Mononuclear cell (primary cell): ENCODE measurements around the gene NT5C3A. TPM values are rescaled to one million over a fixed set of nuclear protein-coding genes. Genes with fewer than 3 reads are reported as not detected.
A peak's percentile ranks its signal among the peaks of the same experiment; 100 is the strongest.

Experiments used
- H3K27me3 ChIP-seq: 2 replicates; pipeline ENCODE4 v1.6.0; 2011; ENCODE audit warnings: low read length, control low read depth; ENCODE audit not compliant: insufficient read depth
- H3K4me1 ChIP-seq: 2 replicates; pipeline ENCODE4 v1.5.1; 2011; ENCODE audit warnings: mild to moderate bottlenecking, low read length, control low read depth; ENCODE audit not compliant: insufficient read depth
- H3K4me3 ChIP-seq: 2 replicates; pipeline ENCODE4 v1.5.1; 2011; ENCODE audit warnings: mild to moderate bottlenecking, low read length, moderate library complexity
- H3K9me3 ChIP-seq: 2 replicates; pipeline ENCODE4 v1.5.1; 2011; ENCODE audit warnings: low read depth, mild to moderate bottlenecking, control low read depth, low read length
- total RNA-seq: library from RNA; depleted of rRNA; stranded (reverse); fragments of >200 nt; gene quantifications from one replicate; pipeline ENCODE4 v1.2.3, GENCODE V29; 2012

NT5C3A gene
- total RNA-seq, 1 donor: 122 TPM

DNA sequence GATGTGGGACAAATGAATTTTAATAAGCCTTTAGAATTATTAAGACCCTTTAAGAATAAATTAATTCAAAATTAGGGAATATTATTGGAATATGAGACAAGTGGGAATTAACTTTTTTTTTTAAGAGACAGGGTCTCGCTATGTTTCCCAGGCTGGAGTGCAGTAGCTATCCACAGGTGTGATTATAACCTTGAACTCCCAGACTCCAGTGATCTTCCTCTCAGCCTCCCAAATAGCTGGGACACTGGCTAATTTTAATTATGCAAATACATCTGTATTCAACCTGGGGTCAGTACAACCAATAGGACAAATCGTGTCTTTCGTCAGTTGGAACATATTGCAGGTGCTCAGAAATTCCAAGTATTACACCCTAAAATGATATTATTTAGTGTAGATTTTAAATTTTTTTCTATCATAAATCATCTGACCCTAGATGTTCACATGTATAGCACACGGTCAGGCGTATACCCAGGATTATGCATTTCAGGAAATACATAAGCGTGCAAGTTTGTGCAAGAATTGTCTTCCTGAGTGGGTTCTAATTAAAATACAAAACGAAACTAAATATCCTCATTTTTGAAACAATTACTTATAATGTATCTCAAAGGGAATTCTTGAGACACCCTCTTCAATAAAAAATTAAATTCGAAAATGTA is 1.2 kb downstream of the NT5C3A start:
- H3K9me3 ChIP-seq: no peaks in the 10 kb centered on the region
- peaks cover 32% of the 10 kb centered on the region for H3K4me1 ChIP-seq
- no peaks in the 10 kb centered on the region for H3K27me3 ChIP-seq
- peak overlapping the region; percentile 93 for H3K4me3 ChIP-seq

DNA sequence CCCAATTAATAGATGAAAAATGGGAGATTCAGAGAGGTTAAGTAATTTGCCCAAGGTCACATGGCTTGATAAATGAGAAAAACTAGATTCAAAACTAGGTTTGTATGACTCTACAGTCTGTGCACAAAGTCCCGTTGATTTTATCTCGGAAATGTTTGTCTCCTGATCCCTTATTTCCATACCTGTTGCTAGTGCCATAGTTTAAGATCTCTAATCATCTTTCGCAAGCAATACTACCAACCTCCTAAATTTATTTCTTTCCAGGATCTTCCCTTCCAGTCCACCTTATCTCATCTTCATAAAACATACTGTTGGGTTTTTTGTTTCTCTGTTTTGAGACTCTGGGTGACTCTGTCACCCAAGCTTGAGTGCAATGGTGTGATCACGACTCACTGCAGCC is 2.9 kb downstream of the NT5C3A start:
- H3K4me3 ChIP-seq: no peak overlapping the region

DNA sequence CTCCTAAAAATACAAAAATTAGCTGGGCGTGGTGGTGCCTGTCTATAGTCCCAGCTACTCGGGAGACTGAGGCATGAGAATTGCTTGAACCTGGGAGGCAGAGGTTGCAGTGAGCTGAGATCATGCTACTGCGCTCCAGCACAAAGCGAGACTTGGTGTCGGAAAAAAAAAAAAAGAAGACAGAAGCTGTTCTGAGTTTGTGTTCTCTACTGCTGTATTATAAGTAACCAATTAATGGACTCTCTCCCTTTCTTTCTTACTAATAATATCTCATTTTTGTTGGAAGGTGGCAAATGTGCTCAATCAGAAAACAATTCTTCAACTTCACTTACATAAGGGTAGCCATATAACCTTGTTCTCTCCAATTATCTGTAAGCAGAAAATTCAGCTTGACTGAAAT is 7.4 kb downstream of the NT5C3A start:
- H3K4me1 ChIP-seq: peaks cover 55% of the 10 kb centered on the region
- no peaks in the 10 kb centered on the region for H3K27me3 ChIP-seq
- no peaks in the 10 kb centered on the region for H3K9me3 ChIP-seq
- H3K4me3 ChIP-seq: no peak overlapping the region

More for the DNA sequence above, 2.9 kb downstream of the NT5C3A start:
- H3K27me3 ChIP-seq: no peaks in the 10 kb centered on the region
- peaks cover 43% of the 10 kb centered on the region for H3K4me1 ChIP-seq
- H3K9me3 ChIP-seq: no peaks in the 10 kb centered on the region

DNA sequence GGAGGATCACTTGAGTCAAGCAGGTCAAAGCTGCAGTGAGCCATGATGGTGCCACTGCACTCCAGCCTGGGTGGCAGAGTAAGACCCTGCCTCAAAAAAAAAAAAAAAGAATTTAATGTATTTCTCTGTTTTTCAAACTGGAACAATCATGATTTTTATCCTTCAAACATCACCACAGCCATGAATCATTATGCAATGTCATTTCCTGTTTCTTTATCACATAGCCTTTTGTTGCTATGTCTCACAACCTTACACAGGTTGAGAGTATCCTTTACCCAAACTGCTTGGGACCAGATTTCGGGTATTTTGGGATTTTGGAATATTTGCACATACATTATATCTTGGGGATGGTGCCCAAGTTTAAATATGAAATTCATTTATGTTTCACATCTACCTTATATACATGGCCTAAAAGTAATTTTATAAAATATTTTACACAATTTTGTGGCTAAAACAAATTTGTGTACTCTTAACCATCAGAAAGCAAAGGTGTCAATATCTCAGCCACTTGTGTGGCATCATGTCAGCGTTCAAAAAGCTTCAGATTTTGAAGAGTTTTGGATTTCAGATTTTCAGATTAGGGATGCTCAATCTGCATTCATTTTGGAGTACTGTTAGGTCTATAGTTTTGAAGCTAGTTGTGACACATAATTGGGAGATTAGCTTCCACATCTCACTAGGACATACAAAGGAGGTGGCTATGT is 8.2 kb downstream of the NT5C3A start:
- Histone ChIP-seq H3K4me3 (no peak overlapping the region), H3K27me3 (no peaks in the 10 kb centered on the region), H3K9me3 (no peaks in the 10 kb centered on the region), H3K4me1 (peaks cover 56% of the 10 kb centered on the region)

DNA sequence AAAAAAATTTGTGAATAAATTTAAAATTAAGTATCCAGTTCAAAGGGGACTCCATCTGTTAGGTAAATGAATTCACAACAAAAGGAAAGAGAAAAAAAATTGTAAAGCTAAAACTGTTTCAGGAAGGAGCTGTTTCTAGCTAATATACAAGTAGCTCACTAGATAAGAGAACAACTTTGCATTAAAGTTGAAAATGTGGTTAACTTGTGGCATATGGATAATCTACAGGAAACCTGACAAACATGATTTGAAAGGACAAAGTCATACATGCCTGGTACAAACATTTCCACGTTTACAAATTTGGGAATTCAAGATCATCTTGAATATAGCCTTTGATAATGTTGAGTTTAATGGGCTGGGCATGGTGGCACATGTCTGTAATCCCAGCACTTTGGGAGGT is 8.9 kb downstream of the NT5C3A start:
- H3K4me1 ChIP-seq: peaks cover 55% of the 10 kb centered on the region
- H3K27me3 ChIP-seq: no peaks in the 10 kb centered on the region
- H3K4me3 ChIP-seq: no peak overlapping the region
- no peaks in the 10 kb centered on the region for H3K9me3 ChIP-seq

DNA sequence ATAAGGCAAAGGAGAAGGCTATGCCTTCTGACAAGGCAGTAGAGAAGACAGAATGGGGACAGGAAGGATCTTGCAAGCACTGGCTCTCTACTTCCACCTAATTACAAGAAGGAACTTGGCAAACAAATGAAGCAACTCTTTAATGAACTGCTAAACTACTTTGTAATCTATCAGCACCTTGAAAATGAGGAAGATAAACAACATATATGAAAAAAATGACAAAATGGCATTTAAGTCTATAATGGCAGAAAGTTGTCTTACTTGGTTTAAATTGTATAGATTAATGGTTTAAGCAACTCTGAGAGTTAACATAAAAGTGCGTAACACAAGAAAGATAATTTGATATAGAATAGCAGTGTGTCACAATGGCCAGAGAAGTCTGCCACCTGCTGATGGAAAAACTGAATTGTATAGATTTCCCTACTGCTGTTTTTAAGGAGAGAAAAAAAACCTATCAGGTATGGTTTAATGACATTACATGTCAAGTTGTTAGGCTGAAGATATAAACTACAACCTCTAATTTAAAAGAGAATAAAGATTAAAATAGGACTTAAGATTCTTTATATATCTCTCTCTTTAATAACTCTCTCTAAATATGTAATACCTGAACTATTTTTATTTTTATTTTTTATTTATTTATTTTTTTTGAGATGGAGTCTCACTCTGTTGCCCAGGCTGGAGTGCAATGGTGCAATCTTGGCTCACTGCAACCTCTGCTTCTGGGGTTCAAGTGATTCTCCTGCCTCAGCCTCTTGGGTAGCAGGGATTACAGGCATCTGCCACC is 11.8 kb downstream of the NT5C3A start:
- Histone ChIP-seq H3K9me3 (no peaks in the 10 kb centered on the region), H3K27me3 (no peaks in the 10 kb centered on the region), H3K4me1 (peaks cover 64% of the 10 kb centered on the region), H3K4me3 (peak overlapping the region; percentile 8)

DNA sequence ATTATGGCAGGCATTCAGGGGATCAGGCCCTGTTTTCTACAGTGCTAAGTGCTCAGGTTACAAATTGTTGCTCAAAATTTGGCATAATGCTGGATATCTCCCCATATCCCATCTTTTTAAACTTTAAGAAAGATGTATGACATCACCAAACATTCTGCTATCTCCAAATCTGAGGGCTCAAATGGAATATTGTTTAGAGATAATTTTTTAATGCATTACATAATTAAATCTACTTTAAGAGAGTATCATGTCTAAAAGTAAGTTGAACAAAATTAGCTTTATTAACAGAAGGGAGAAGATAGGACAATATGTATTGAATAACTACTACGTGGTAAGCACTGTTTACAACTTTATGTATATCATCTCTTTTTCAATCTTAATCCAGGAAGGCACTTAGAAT is 13.9 kb downstream of the NT5C3A start:
- peaks cover 44% of the 10 kb centered on the region for H3K4me1 ChIP-seq
- no peak overlapping the region for H3K4me3 ChIP-seq
- no peaks in the 10 kb centered on the region for H3K9me3 ChIP-seq
- H3K27me3 ChIP-seq: no peaks in the 10 kb centered on the region

DNA sequence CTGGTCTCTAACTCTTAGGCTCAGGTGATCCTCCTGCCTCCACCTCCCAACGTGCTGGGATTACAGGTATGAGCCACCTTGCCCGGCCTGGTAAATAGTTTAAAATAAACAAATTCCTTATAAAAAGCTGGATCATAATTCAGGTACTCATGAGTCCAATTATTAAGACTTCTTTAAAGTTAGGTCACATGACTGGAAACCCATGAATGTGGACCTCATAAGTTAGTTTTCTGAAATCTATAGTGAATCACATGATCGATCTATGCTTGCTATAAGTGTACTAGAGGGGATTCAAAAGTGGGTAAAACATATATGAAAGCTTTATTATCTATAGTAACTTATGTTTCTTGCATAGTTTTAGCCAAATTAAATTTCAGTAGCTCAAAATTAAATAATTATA is 14.3 kb downstream of the NT5C3A start:
- no peak overlapping the region for H3K4me3 ChIP-seq
- no peaks in the 10 kb centered on the region for H3K9me3 ChIP-seq
- peaks cover 45% of the 10 kb centered on the region for H3K4me1 ChIP-seq
- no peaks in the 10 kb centered on the region for H3K27me3 ChIP-seq

DNA sequence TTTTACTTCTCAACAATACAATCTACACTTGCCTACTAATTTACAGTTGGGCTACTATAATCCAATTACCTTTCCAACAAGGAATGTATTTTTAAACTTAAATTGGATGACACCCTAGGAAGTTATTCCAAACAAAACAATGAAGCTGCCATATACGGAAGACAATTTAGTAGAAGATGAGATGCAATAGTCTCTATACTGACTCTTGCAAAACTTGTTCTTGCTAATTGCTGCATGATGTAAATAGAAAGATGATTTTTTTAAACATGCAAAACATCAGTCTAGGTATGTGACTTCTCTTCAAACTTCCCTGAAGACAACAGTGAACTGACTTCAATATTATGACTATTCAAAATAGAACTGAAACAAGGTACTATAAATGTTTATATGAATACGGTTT is 17.6 kb downstream of the NT5C3A start:
- peaks cover 41% of the 10 kb centered on the region for H3K4me1 ChIP-seq
- H3K4me3 ChIP-seq: no peak overlapping the region
- no peaks in the 10 kb centered on the region for H3K9me3 ChIP-seq
- H3K27me3 ChIP-seq: no peaks in the 10 kb centered on the region

DNA sequence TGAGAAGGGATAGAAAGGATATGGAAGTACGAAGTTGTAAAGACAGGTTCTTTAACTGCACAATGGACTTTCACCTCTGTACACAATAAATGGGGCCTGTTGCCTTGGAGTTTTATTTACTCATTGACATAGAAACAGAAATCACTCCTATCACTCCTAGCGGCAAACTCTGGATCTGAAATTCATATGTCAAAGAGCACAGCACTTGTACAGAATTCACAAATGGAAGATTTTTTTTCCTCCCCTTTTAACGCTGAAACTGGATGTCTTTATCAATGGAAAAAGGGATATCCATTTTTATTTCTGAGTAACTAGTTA is 18.2 kb downstream of the NT5C3A start:
- Histone ChIP-seq H3K4me3 (no peak overlapping the region), H3K27me3 (no peaks in the 10 kb centered on the region), H3K9me3 (no peaks in the 10 kb centered on the region), H3K4me1 (peaks cover 37% of the 10 kb centered on the region)

DNA sequence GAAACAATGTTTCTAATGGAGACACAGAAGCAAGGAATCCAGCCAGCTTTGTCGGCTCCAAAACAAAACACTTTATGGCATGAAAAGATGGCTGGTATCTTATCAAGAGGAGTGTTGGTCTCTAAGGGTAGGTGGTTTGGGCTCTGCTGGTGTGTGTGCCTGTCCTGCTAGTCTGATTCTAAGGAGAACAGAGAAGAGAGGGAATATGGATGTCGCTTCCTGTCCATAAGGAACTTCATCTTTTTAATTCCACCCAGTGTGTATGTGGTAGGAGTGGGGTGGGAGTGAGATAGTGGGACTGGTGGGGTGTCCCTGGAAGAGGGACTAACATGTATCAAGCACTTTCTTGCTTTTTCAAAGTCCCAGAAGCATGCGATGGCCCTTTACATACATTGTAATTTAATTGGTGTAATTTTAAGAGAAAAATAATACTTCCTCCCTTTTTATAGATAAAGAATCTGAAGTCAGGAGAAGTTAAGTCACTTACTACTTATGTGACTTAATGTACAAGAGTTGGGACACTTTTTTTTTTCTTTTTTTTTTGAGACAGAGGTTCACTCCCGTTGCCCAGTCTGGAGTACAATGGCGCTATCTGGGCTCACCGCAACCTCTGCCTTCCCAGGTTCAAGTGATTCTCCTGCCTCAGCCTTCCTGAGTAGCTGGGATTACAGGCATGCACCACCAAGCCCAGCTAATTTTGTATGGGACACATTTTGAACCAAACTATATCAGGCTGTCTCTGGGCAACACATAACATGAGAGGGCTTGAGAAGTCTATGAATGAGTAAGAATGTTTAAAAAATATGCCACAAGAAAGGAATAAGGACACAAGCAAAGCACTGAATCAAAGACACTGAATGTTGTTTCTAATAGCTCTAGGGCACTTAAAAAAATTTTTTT is 18.8 kb downstream of the NT5C3A start:
- Histone ChIP-seq H3K4me1 (peaks cover 34% of the 10 kb centered on the region), H3K4me3 (no peak overlapping the region), H3K27me3 (no peaks in the 10 kb centered on the region), H3K9me3 (no peaks in the 10 kb centered on the region)

DNA sequence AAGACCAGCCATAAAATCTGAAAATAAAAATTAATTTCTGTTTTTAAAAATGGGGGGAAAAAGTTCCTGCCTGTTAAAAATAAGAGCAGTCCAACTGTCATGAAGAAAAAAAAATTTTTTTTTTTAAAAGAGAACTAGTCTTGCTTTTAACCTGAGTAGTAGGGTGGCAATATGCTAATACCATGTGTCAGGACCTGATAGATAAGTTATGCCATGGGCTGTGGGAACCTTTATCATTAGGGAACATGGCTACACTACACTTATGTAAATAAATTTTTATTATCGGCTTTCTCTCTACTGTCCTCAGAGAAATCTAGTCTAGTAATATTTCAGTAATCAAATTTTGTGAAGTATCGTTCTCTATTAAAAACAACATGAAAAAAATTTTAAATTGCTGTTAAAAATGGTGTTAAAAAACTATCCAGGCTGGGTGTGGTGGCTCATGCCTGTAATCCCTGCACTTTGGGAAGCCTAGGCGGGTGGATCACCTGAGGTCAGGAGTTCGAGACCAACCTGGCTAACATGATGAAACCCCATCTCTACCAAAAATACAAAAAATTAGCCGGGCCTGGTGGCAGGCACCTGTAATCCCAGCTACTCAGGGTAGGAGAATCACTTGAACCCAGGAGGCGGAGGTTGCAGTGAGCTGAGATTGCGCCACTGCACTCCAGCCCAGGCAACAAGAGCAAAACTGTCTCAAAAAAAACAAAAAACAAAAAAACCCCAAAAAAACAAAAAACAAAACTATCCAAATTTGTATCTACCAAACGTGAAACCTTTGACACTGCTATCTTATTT is 20.7 kb downstream of the NT5C3A start:
- no peak overlapping the region for H3K4me3 ChIP-seq
- H3K9me3 ChIP-seq: no peaks in the 10 kb centered on the region

DNA sequence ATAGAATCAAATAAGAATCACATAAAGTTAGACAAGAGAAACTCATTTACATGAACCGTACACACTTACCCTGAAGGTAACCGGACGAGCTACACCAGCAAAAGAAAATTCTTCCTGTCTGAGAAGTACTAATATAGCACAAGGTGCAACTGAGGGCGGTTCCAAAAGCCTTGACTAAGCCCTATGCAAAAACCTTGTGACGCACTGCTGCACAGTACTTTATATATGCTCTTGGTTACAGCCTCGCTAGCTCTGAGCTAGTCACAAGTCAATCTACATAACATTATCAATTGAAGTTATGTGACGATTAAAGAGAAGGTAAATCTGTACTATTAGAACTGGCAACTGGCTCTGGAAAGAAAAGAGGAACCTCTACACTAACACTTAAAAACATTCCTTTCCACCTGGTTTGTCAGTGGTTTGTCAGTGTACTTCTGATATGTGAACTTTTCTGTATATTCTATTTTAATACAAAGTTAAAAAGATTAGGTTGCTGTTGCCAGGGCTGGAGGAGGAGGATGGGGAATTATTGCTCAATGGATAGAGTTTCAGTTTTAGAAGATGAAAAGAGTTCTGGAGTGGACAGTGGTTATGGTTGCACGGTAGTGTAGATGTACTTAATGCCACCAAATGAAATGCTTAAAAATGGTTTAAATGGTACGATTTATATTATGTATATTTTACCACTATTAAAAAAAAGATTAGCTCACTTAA is 21.6 kb downstream of the NT5C3A start:
- Histone ChIP-seq H3K4me3 (peak overlapping the region; percentile 20), H3K9me3 (no peaks in the 10 kb centered on the region), H3K27me3 (no peaks in the 10 kb centered on the region), H3K4me1 (peaks cover 23% of the 10 kb centered on the region)

More for the DNA sequence above, 20.7 kb downstream of the NT5C3A start:
- peaks cover 23% of the 10 kb centered on the region for H3K4me1 ChIP-seq
- H3K27me3 ChIP-seq: no peaks in the 10 kb centered on the region

DNA sequence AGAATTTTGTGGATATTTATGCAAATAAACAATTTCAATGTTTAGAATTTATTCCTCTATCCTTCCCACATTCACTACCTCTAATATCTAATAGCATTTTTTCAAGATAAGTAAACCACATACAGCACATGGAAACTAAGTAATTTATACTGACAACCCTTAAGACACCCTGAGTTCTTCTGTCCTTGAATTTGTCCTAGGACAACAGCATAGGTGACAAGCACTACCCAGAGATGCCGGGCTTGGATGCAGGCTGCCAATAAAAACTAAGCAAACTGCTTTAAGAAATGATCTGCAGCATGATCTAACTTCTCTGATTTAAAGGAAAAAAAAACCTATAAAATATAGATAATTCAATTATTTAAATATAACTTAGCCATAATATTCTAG is 22.7 kb downstream of the NT5C3A start:
- Histone ChIP-seq H3K4me3 (peak overlapping the region; percentile 37), H3K27me3 (no peaks in the 10 kb centered on the region), H3K4me1 (peaks cover 23% of the 10 kb centered on the region), H3K9me3 (no peaks in the 10 kb centered on the region)
